ENCODE results near the gene FGGY.
"Not testable (repeated sequence)": the region's sequence is repeated elsewhere in the genome, so short reads cannot be mapped to it uniquely, and the experiment has no call there.

The FGGY gene

DNA sequence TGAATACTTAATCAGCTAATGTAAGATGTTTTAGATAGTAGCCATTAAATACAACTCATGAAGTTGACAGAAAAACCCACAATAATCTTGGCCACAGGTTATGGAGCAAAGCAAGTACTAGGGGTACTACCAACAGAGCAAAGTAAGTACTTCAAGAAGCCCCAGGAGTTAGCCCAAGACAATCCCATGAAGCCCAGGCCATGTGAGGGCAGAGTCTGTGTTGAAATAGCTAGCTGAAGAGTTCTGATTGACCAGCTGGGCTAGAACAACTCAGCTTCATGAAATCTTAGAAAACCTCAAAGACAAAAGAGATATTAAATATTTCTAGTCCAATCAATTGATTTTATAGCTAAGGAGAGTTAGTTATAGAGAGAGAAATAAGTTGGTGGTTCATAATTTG lies 304.9 kb downstream of the FGGY start:
- H3K36me3 Mint-ChIP-seq, result peaks cover 5% of the 10 kb centered on the region
- H3K9me3 Mint-ChIP-seq (ENCODE audit: low read depth), result no peaks in the 10 kb centered on the region
- no peak overlapping the region for H3K4me3 Mint-ChIP-seq
- no peaks in the 10 kb centered on the region for H3K4me1 Mint-ChIP-seq (ENCODE audit: low read depth)
- no peak overlapping the region for H3K27ac Mint-ChIP-seq
- no peaks in the 10 kb centered on the region for H3K27me3 Mint-ChIP-seq

- Mint-ChIP-seq H3K27me3 (no peaks in the 10 kb centered on the region), H3K4me1 (ENCODE audit: low read depth) (no peaks in the 10 kb centered on the region), H3K9me3 (ENCODE audit: low read depth) (peaks cover 3% of the 10 kb centered on the region), H3K27ac (no peak overlapping the region), H3K4me3 (no peak overlapping the region), H3K36me3 (peaks cover 21% of the 10 kb centered on the region)
Measured at GRCh38 chr1:59604191-59604590, 307.3 kb downstream of the FGGY start.

- H3K27ac Mint-ChIP-seq, result no peak overlapping the region
- H3K4me1 Mint-ChIP-seq (ENCODE audit: low read depth), result no peaks in the 10 kb centered on the region
- no peaks in the 10 kb centered on the region for H3K27me3 Mint-ChIP-seq
- peaks cover 7% of the 10 kb centered on the region for H3K9me3 Mint-ChIP-seq (ENCODE audit: low read depth)
- H3K4me3 Mint-ChIP-seq, result no peak overlapping the region
- peaks cover 30% of the 10 kb centered on the region for H3K36me3 Mint-ChIP-seq
Measured at GRCh38 chr1:59605184-59605583, 308.3 kb downstream of the FGGY start.

DNA sequence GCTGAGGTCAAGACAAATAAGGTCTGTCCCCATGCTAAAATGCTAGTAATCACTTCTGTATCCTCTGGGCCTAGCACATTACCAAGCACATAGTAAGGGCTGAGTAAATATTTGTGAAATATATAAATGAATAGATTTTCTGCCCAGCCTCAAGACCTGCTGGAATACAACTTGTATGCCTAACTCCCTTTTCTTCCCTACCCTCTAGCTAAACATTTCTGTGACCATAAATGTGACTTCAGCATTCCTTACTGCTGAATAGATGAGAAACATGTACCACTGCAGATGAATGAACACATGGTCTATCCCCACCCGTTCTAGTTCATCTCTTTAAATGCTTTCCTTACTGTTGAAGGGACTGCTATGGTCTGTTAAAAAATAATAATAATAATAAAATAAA lies 308.9 kb downstream of the FGGY start:
- peaks cover 31% of the 10 kb centered on the region for H3K36me3 Mint-ChIP-seq
- no peak overlapping the region for H3K4me3 Mint-ChIP-seq
- peaks cover 7% of the 10 kb centered on the region for H3K9me3 Mint-ChIP-seq (ENCODE audit: low read depth)
- H3K27ac Mint-ChIP-seq, result no peak overlapping the region
- H3K4me1 Mint-ChIP-seq (ENCODE audit: low read depth), result no peaks in the 10 kb centered on the region
- no peaks in the 10 kb centered on the region for H3K27me3 Mint-ChIP-seq

DNA sequence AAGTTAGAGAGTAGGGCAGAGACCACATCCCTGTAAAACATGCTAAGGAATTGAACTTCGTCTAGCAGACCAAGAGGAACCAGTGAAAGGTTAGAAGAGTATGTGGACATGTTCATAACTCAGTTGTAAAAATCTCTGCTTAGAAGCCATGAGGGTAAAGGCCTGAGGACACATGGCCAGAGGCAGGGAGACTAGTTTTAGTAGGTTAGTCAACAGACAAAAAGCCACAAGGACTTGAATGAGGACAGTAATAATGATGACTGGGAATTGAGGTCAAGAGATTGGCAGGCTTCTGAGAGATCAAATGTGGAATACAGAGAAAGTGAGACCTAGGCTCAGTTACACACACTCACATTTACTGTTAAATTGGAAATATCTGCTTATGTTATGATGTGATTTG lies 312.4 kb downstream of the FGGY start:
- no peak overlapping the region for H3K27ac Mint-ChIP-seq
- peaks cover 7% of the 10 kb centered on the region for H3K9me3 Mint-ChIP-seq (ENCODE audit: low read depth)
- H3K4me1 Mint-ChIP-seq (ENCODE audit: low read depth), result no peaks in the 10 kb centered on the region
- no peaks in the 10 kb centered on the region for H3K27me3 Mint-ChIP-seq
- H3K4me3 Mint-ChIP-seq, result no peak overlapping the region
- peaks cover 35% of the 10 kb centered on the region for H3K36me3 Mint-ChIP-seq

- H3K4me3 Mint-ChIP-seq; H3K27me3 Mint-ChIP-seq; H3K9me3 Mint-ChIP-seq (ENCODE audit: low read depth); H3K27ac Mint-ChIP-seq; H3K4me1 Mint-ChIP-seq (ENCODE audit: low read depth): not testable (repeated sequence)
- H3K36me3 Mint-ChIP-seq, result peaks cover 35% of the 10 kb centered on the region
Measured at GRCh38 chr1:59610499-59610898, 313.6 kb downstream of the FGGY start.

DNA sequence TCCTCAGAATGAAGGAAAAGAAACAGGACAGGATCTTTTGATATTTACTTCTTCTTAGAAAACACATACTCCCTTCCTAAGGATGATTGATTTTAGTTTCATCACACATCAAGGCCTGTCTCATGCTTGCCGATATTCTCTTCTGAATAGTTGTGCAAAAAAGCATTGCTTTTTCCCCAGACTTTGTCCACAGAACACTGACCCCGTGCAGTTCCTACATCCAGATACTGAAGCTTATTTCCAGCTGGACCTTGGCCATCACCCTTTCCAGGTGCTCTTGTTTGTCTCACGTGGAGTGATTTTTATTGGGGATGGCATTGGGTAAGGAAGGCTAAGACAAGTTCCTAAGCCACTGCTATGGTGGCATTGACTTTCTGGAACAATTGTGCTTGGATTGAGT lies 320.5 kb downstream of the FGGY start:
- H3K27ac Mint-ChIP-seq, result no peak overlapping the region
- no peaks in the 10 kb centered on the region for H3K9me3 Mint-ChIP-seq (ENCODE audit: low read depth)
- no peak overlapping the region for H3K4me3 Mint-ChIP-seq
- H3K36me3 Mint-ChIP-seq, result no peaks in the 10 kb centered on the region
- H3K4me1 Mint-ChIP-seq (ENCODE audit: low read depth), result no peaks in the 10 kb centered on the region
- no peaks in the 10 kb centered on the region for H3K27me3 Mint-ChIP-seq

DNA sequence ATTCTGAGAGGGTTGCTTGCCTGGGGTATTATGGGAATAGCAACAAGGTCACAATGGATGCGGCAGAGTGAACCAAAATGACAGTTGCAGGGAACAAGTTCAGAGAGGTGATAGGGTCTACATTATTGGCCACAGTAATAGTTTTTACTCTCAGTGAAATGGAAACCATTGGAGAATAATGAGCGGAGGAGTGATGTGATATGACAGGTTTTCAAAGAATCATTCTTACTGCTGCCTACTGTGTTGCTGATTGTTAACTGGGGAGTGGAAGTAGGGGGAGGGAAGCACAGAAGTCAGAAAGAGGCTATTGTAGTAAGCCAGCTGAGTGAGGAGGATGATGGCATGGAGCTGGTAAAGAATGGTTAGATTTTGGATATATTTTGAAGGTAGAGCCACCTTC lies 322.7 kb downstream of the FGGY start:
- Mint-ChIP-seq H3K4me3 (no peak overlapping the region), H3K36me3 (peaks cover 4% of the 10 kb centered on the region), H3K4me1 (ENCODE audit: low read depth) (no peaks in the 10 kb centered on the region), H3K9me3 (ENCODE audit: low read depth) (no peaks in the 10 kb centered on the region), H3K27me3 (no peaks in the 10 kb centered on the region), H3K27ac (no peak overlapping the region)

- Mint-ChIP-seq H3K4me3 (no peak overlapping the region), H3K9me3 (ENCODE audit: low read depth) (no peaks in the 10 kb centered on the region), H3K27ac (no peak overlapping the region), H3K36me3 (peaks cover 4% of the 10 kb centered on the region), H3K4me1 (ENCODE audit: low read depth) (no peaks in the 10 kb centered on the region), H3K27me3 (no peaks in the 10 kb centered on the region)
Measured at GRCh38 chr1:59625384-59625783, 328.5 kb downstream of the FGGY start.

DNA sequence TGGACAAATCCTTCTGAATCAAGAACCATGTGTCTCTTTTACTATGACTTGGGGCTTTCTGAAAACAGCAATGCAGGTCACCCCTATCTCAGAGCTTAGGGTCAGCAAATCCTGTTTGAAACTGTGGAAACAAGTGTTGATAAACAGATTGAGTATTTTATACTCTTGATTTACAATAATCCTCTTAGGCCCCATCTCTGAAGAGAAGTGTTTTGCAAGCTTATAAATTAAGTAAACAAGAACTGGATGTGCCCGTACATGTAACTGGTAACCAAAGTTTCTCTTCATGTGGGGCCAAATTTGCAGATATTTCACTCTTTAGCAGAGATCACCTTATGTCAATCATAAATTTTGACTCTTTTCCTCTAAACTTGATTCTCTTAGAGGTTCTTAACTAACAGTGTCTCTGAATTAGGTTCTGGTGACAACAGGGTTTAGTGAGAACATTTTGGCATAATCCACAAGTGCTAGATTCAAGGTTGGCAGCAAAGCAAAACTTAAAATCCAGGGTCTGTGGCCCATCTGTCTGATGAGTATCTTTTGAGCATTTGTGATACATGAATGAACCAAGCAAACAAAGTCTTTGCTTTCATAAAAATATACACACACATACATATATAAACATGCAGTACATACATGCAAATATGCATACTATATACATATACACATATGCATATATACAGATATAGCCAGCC lies 334.8 kb downstream of the FGGY start:
- H3K9me3 Mint-ChIP-seq (ENCODE audit: low read depth), result no peaks in the 10 kb centered on the region
- no peaks in the 10 kb centered on the region for H3K27me3 Mint-ChIP-seq
- no peaks in the 10 kb centered on the region for H3K36me3 Mint-ChIP-seq
- no peaks in the 10 kb centered on the region for H3K4me1 Mint-ChIP-seq (ENCODE audit: low read depth)
- no peak overlapping the region for H3K27ac Mint-ChIP-seq
- no peak overlapping the region for H3K4me3 Mint-ChIP-seq

- Mint-ChIP-seq H3K4me3 (no peak overlapping the region), H3K4me1 (ENCODE audit: low read depth) (no peaks in the 10 kb centered on the region), H3K27ac (no peak overlapping the region)
Measured at GRCh38 chr1:59635097-59635496, 338.2 kb downstream of the FGGY start.

GRCh38 chr1:59638231-59638711 lies 341.4 kb downstream of the FGGY start:
- no peaks in the 10 kb centered on the region for H3K4me1 Mint-ChIP-seq (ENCODE audit: low read depth)

More at GRCh38 chr1:59635097-59635496, 338.2 kb downstream of the FGGY start:
- Mint-ChIP-seq H3K27me3 (no peaks in the 10 kb centered on the region), H3K36me3 (peaks cover 2% of the 10 kb centered on the region), H3K9me3 (ENCODE audit: low read depth) (no peaks in the 10 kb centered on the region)

DNA sequence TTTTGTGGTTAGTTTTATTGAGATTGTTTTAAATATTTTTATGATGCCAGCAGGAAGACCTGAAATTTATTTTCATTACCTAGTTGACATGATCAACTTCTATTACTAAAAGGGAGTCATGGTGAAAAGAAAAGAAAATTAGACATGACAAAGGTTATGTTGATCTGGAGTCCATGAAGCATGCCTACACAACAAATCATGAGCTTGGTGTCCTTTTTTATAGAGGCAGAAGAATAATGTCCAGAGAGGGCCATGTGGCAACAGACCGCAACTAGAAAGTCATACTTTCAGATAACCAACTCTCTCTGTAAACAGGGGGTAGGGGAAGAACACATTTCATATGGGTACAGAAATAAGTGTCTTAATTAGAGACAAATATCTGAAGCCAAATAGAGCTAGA lies 342.4 kb downstream of the FGGY start:
- H3K27ac Mint-ChIP-seq, result no peak overlapping the region
- H3K27me3 Mint-ChIP-seq, result no peaks in the 10 kb centered on the region

More at GRCh38 chr1:59638231-59638711, 341.4 kb downstream of the FGGY start:
- Mint-ChIP-seq H3K27me3 (no peaks in the 10 kb centered on the region), H3K9me3 (ENCODE audit: low read depth) (no peaks in the 10 kb centered on the region), H3K27ac (no peak overlapping the region), H3K4me3 (no peak overlapping the region), H3K36me3 (peaks cover 2% of the 10 kb centered on the region)

DNA sequence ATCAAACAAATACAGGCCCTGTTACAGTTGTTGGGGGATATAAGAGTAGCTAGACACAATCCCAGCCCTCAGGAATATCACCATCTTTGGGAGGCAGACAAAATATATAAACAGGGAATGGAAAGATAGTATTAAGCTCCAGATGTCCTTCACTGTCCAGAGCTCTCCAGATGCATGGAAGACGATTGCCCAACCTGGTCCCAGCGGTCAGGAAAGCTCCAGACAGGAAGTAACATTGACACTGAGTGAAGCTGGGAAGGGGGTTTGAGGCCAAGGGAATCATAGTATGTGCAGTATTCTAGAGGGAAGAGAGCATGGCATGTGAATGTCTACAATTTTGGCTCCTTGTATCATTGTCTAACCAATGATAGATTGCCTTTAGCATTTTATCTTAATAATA lies 344.0 kb downstream of the FGGY start:
- Mint-ChIP-seq H3K36me3 (peaks cover 2% of the 10 kb centered on the region), H3K4me3 (no peak overlapping the region), H3K9me3 (ENCODE audit: low read depth) (no peaks in the 10 kb centered on the region), H3K27ac (no peak overlapping the region), H3K27me3 (no peaks in the 10 kb centered on the region), H3K4me1 (ENCODE audit: low read depth) (no peaks in the 10 kb centered on the region)

More for the DNA sequence above, 342.4 kb downstream of the FGGY start:
- H3K4me1 Mint-ChIP-seq (ENCODE audit: low read depth), result no peaks in the 10 kb centered on the region
- no peak overlapping the region for H3K4me3 Mint-ChIP-seq
- peaks cover 2% of the 10 kb centered on the region for H3K36me3 Mint-ChIP-seq
- H3K9me3 Mint-ChIP-seq (ENCODE audit: low read depth), result no peaks in the 10 kb centered on the region

GRCh38 chr1:59641836-59642235 lies 344.9 kb downstream of the FGGY start:
- no peak overlapping the region for H3K4me3 Mint-ChIP-seq
- H3K27ac Mint-ChIP-seq, result no peak overlapping the region
- H3K36me3 Mint-ChIP-seq, result peaks cover 2% of the 10 kb centered on the region
- no peaks in the 10 kb centered on the region for H3K4me1 Mint-ChIP-seq (ENCODE audit: low read depth)
- peaks cover 4% of the 10 kb centered on the region for H3K9me3 Mint-ChIP-seq (ENCODE audit: low read depth)
- no peaks in the 10 kb centered on the region for H3K27me3 Mint-ChIP-seq

- Mint-ChIP-seq H3K27me3 (no peaks in the 10 kb centered on the region), H3K4me1 (ENCODE audit: low read depth) (no peaks in the 10 kb centered on the region), H3K36me3 (peaks cover 2% of the 10 kb centered on the region), H3K27ac (no peak overlapping the region), H3K9me3 (ENCODE audit: low read depth) (peaks cover 8% of the 10 kb centered on the region), H3K4me3 (no peak overlapping the region)
Measured at GRCh38 chr1:59643526-59643925, 346.6 kb downstream of the FGGY start.

Measured in activated naive CD8-positive, alpha-beta T cell (primary cell).